H9 (cell line): ENCODE measurements around the gene NAGA. TPM values are rescaled to one million over a fixed set of nuclear protein-coding genes. Genes with fewer than 3 reads are reported as not detected.

Experiments used
- DNase-seq: peaks from one replicate; pipeline ENCODE4 v3.0.0-alpha.2; 2017
- H2AFZ ChIP-seq: one replicate; pipeline ENCODE4 v1.6.1; 2013; ENCODE audit warnings: mild to moderate bottlenecking, low read length, control low read depth, moderate library complexity
- H2AK5ac ChIP-seq: 2 replicates; pipeline ENCODE4 v1.6.1; 2013; ENCODE audit warnings: low read length, control low read depth, mixed read lengths; ENCODE audit not compliant: insufficient read length
- H2BK120ac ChIP-seq: one replicate; pipeline ENCODE4 v1.6.1; 2013; ENCODE audit warnings: low read depth, mild to moderate bottlenecking, low read length, control low read depth, inconsistent platforms; ENCODE audit not compliant: poor library complexity, severe bottlenecking
- H2BK12ac ChIP-seq: 2 replicates; pipeline ENCODE4 v1.6.1; 2013; ENCODE audit warnings: low read length, control low read depth, mixed read lengths, low read depth; ENCODE audit not compliant: insufficient read length
- H2BK15ac ChIP-seq: 2 replicates; pipeline ENCODE4 v1.6.1; 2013; ENCODE audit warnings: low read depth, low read length, control low read depth
- H2BK20ac ChIP-seq: one replicate; pipeline ENCODE4 v1.6.1; 2013; ENCODE audit warnings: low read depth, mild to moderate bottlenecking, low read length, control low read depth, inconsistent platforms; ENCODE audit not compliant: poor library complexity, severe bottlenecking
- H2BK5ac ChIP-seq: 2 replicates; pipeline ENCODE4 v1.6.1; 2013; ENCODE audit warnings: low read length, control low read depth, mixed read lengths; ENCODE audit not compliant: insufficient read length
- H3K14ac ChIP-seq: 2 replicates; pipeline ENCODE4 v1.6.1; 2013; ENCODE audit warnings: low read length, control low read depth; ENCODE audit not compliant: insufficient read depth
- H3K18ac ChIP-seq: 2 replicates; pipeline ENCODE4 v1.6.1; 2013; ENCODE audit warnings: low read depth, mild to moderate bottlenecking, mixed read lengths, low read length, control low read depth; ENCODE audit not compliant: insufficient read length
- H3K23ac ChIP-seq: 2 replicates; pipeline ENCODE4 v1.6.1; 2013; ENCODE audit warnings: low read length, control low read depth, mixed read lengths, low read depth; ENCODE audit not compliant: insufficient read length
- H3K23me2 ChIP-seq: 2 replicates; pipeline ENCODE4 v1.6.1; 2013; ENCODE audit warnings: low read depth, mild to moderate bottlenecking, mixed read lengths, low read length, control low read depth; ENCODE audit not compliant: insufficient read length, poor library complexity, severe bottlenecking
- H3K27ac ChIP-seq: 2 replicates; pipeline ENCODE4 v1.5.1; 2013; ENCODE audit warnings: low read length, control low read depth, mixed read lengths, low read depth; ENCODE audit not compliant: insufficient read length
- H3K27me3 ChIP-seq: 2 replicates; pipeline ENCODE4 v1.6.1; 2013; ENCODE audit warnings: low read length, control low read depth, inconsistent platforms; ENCODE audit not compliant: insufficient read depth
- H3K4ac ChIP-seq: 2 replicates; pipeline ENCODE4 v1.6.1; 2013; ENCODE audit warnings: low read depth, mild to moderate bottlenecking, control low read depth, inconsistent platforms, low read length, moderate library complexity
- H3K4me1 ChIP-seq: 2 replicates; pipeline ENCODE4 v1.6.1; 2013; ENCODE audit warnings: low read length, control low read depth, inconsistent platforms; ENCODE audit not compliant: insufficient read depth
- H3K4me2 ChIP-seq: 2 replicates; pipeline ENCODE4 v1.6.1; 2013; ENCODE audit warnings: low read length, control low read depth, mixed read lengths; ENCODE audit not compliant: insufficient read length, insufficient read depth
- H3K56ac ChIP-seq: 2 replicates; pipeline ENCODE4 v1.6.1; 2013; ENCODE audit warnings: low read depth, mild to moderate bottlenecking, mixed read lengths, low read length, control low read depth; ENCODE audit not compliant: insufficient read length
- H3K79me1 ChIP-seq: 2 replicates; pipeline ENCODE4 v1.6.1; 2013; ENCODE audit warnings: low read depth, mild to moderate bottlenecking, moderate library complexity, low read length, control low read depth, inconsistent platforms; ENCODE audit not compliant: insufficient read depth, poor library complexity, severe bottlenecking
- H3K79me2 ChIP-seq: 2 replicates; pipeline ENCODE4 v1.6.1; 2013; ENCODE audit warnings: low read length, control low read depth, inconsistent platforms; ENCODE audit not compliant: insufficient read depth
- H3K9ac ChIP-seq: 2 replicates; pipeline ENCODE4 v1.6.1; 2013; ENCODE audit warnings: low read length, control low read depth, mixed read lengths; ENCODE audit not compliant: insufficient read length; ENCODE audit errors: extremely low read depth
- H3K9me3 ChIP-seq: one replicate; pipeline ENCODE4 v1.6.1; 2013; ENCODE audit warnings: low read depth, low read length, inconsistent platforms; ENCODE audit not compliant: control insufficient read depth
- H3T11ph ChIP-seq: one replicate; pipeline ENCODE4 v1.6.1; 2013; ENCODE audit warnings: mild to moderate bottlenecking, low read length, control low read depth, inconsistent platforms
- H4K20me1 ChIP-seq: one replicate; pipeline ENCODE4 v1.6.1; 2013; ENCODE audit not compliant: control insufficient read depth, insufficient read length, insufficient read depth
- H4K5ac ChIP-seq: 2 replicates; pipeline ENCODE4 v1.6.1; 2013; ENCODE audit warnings: low read depth, mild to moderate bottlenecking, mixed read lengths, low read length, control low read depth; ENCODE audit not compliant: insufficient read length
- H4K8ac ChIP-seq: replicated peaks from 2 replicates; pipeline ENCODE4 v1.6.1; 2013; ENCODE audit warnings: low read length, control low read depth, mixed read lengths, low read depth; ENCODE audit not compliant: insufficient read length
- H4K91ac ChIP-seq: 2 replicates; pipeline ENCODE4 v1.6.1; 2013; ENCODE audit warnings: low read depth, mild to moderate bottlenecking, moderate library complexity, mixed read lengths, low read length, control low read depth; ENCODE audit not compliant: insufficient read length
- H3K27ac Mint-ChIP-seq, 3 experiments: 2 replicates in 2 of 3; 3 replicates in 1 of 3; pipeline ENCODE4 v1.8.0; 2020 to 2021; ENCODE audit warnings: mixed read lengths in 3 of 3, mild to moderate bottlenecking in 1 of 3, moderate library complexity in 1 of 3
- H3K27me3 Mint-ChIP-seq: 2 replicates; pipeline ENCODE4 v1.8.0; 2021; ENCODE audit warnings: low read depth, mild to moderate bottlenecking, moderate library complexity, mixed read lengths
- H3K36me3 Mint-ChIP-seq, 3 experiments: 2 replicates in 2 of 3; 3 replicates in 1 of 3; pipeline ENCODE4 v1.8.0; 2020 to 2021; ENCODE audit warnings: low read depth in 3 of 3, mixed read lengths in 3 of 3; ENCODE audit not compliant: insufficient read depth in 1 of 3
- H3K4me1 Mint-ChIP-seq, 2 experiments: 2 replicates each; pipeline ENCODE4 v1.8.0; 2020; ENCODE audit warnings: mixed read lengths in 2 of 2
- H3K4me3 Mint-ChIP-seq, 2 experiments: 2 replicates in 1 of 2; 3 replicates in 1 of 2; pipeline ENCODE4 v1.8.0; 2020 to 2021; ENCODE audit warnings: mild to moderate bottlenecking in 2 of 2, mixed read lengths in 2 of 2, moderate library complexity in 1 of 2
- H3K9me3 Mint-ChIP-seq, 2 experiments: 2 replicates in 1 of 2; 3 replicates in 1 of 2; pipeline ENCODE4 v1.8.0; 2020; ENCODE audit warnings: mild to moderate bottlenecking in 2 of 2, mixed read lengths in 2 of 2, moderate library complexity in 1 of 2
- CTCF ChIP-seq: fragments of 200-600 bp; sonication (generic); conservative IDR thresholded peaks from 3 replicates; pipeline ENCODE4 v1.8.0; 2021; ENCODE audit warnings: antibody characterized with exemption, mild to moderate bottlenecking
- WGBS: extraction: QIAGEN DNeasy Blood & Tissue Kit; methylation state at CpG from one replicate; pipeline ENCODE4 v1.1.7; 2013; ENCODE audit warnings: missing lambda C conversion rate, low lambda C conversion rate, mixed read lengths; ENCODE audit not compliant: insufficient read length; ENCODE audit errors: extremely low coverage; 5-methylcytosine and 5-hydroxymethylcytosine counted together
- total RNA-seq: library from RNA; stranded (reverse); gene quantifications from 2 replicates; pipeline ENCODE4 v1.2.1, GENCODE V29; 2021

The NAGA gene
- total RNA-seq, 1 experiment from 2014 or later, result 16.1 TPM

GRCh38 chr22:42025421-42025820 is 45.2 kb downstream of the NAGA start:
- no peak overlapping the region for H3K23ac ChIP-seq
- H2BK20ac ChIP-seq, result no peak overlapping the region
- Mint-ChIP-seq H3K27ac (no peak overlapping the region), H3K4me1 (no peaks in the 10 kb centered on the region), H3K4me3 (no peak overlapping the region), H3K36me3 (no peaks in the 10 kb centered on the region), H3K27me3 (peaks cover 6% of the 10 kb centered on the region), H3K9me3 (no peaks in the 10 kb centered on the region)
- no peak overlapping the region for H3K14ac ChIP-seq
- no peaks in the 10 kb centered on the region for H3K9me3 ChIP-seq
- H2AFZ ChIP-seq, result no peak overlapping the region
- H4K8ac ChIP-seq, result no peak overlapping the region
- no peak overlapping the region for H3T11ph ChIP-seq
- no peak overlapping the region for H3K18ac ChIP-seq
- no peaks in the 10 kb centered on the region for H3K27me3 ChIP-seq
- no peak overlapping the region for H4K91ac ChIP-seq
- H3K4ac ChIP-seq, result no peak overlapping the region
- H3K27ac ChIP-seq, result no peak overlapping the region
- H2BK120ac ChIP-seq, result no peak overlapping the region
- no peak overlapping the region for H2BK12ac ChIP-seq
- TF ChIP-seq CTCF, result no peak
- H3K56ac ChIP-seq, result no peak overlapping the region
- H2BK15ac ChIP-seq, result no peak overlapping the region
- no peaks in the 10 kb centered on the region for H3K23me2 ChIP-seq
- WGBS, result no CpG with 5 or more reads among the region's 1 CpG
- H3K9ac ChIP-seq, result no peak overlapping the region
- H2BK5ac ChIP-seq, result no peak overlapping the region
- H3K79me2 ChIP-seq, result no peaks in the 10 kb centered on the region
- H2AK5ac ChIP-seq, result no peak overlapping the region
- H3K4me1 ChIP-seq, result no peaks in the 10 kb centered on the region
- H3K4me2 ChIP-seq, result no peak overlapping the region
- no peak for DNase-seq
- no peak overlapping the region for H4K5ac ChIP-seq
- no peaks in the 10 kb centered on the region for H4K20me1 ChIP-seq
- no peaks in the 10 kb centered on the region for H3K79me1 ChIP-seq
